Measurements from ENCODE around the gene AMN1.

Gene AMN1

DNA sequence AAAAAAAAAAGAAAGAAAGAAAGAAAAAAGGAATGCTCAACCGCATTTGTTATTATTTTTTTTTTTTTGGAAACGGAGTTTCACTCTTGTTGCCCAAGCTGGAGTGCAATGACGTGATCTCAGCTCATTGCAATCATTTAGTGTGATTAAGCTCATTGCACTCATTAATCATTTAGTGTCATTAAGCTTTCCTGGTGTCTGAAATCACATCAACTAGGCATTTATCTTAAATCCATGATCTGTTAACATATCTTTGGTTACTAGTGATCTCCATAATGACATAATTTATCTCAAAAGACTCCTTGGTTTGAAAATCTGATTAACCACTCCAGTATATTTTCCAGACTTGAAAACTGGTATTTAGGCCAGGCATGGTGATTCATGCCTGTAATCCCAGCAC is 43.0 kb downstream of the AMN1 start:
- in situ Hi-C loops (cut with MboI; ENCODE audit: low sequenced_read_pairs): no loop called here

GRCh38 chr12:31682136-31682962 is 46.5 kb downstream of the AMN1 start:
- in situ Hi-C loops (cut with MboI; ENCODE audit: low sequenced_read_pairs): no loop called here

GRCh38 chr12:31672521-31672920 is 56.3 kb downstream of the AMN1 start:
- in situ Hi-C loops (cut with MboI; ENCODE audit: low sequenced_read_pairs): loop anchor here (25.0 kb wide), 1 partner anchor 640 kb away; no protein-coding TSS in a partner anchor

- in situ Hi-C loops (cut with MboI; ENCODE audit: low sequenced_read_pairs): loop anchor here (25.0 kb wide), 1 partner anchor 643 kb away; no protein-coding TSS in a partner anchor
These were observed 59.2 kb downstream of the AMN1 start for GRCh38 chr12:31669582-31669981.

DNA sequence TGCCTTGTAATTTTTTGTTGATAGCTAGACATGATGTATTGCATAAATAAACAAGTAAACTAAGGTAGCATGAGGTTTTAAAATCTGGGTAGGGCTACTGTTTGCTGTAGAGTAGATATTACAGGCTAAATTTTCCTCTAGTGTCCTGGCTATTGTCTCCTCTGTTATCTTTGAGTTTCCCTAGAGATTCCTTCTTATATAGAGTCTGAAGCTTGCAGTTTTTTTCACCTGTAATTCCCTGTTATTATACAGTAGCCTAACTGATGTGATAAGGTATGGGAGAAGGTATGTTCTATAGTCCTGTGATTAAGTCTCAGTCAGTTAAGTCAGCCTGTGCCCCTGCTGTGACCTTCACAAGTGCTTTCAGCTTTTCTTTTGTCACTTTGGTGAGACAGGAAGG is 59.8 kb downstream of the AMN1 start:
- in situ Hi-C loops (cut with MboI; ENCODE audit: low sequenced_read_pairs): loop anchor here (25.0 kb wide), 1 partner anchor 643 kb away; no protein-coding TSS in a partner anchor

- in situ Hi-C loops (cut with MboI; ENCODE audit: low sequenced_read_pairs): loop anchor here (25.0 kb wide), 1 partner anchor 648 kb away; no protein-coding TSS in a partner anchor
These were observed 64.8 kb downstream of the AMN1 start for GRCh38 chr12:31664038-31664437.

DNA sequence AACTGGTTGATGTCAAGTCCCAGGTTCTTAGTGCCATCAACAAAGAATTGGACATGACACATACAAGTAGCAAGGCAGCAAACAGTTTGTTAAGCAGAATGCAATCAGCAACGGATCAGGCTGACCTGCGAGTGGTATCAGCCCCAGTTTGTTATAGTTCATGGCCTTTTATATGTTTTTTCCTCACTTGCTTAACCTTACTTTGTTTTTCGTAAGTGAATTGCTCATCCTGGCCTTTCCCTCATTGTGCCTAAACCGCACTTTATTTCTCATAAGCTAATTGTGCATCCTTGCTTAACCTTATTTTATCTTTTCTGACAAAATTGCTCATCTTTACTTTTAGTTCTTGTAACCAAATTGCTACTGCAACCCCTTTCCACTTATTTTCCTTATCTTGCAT is 65.2 kb downstream of the AMN1 start:
- in situ Hi-C loops (cut with MboI; ENCODE audit: low sequenced_read_pairs): loop anchor here (25.0 kb wide), 1 partner anchor 649 kb away; no protein-coding TSS in a partner anchor

GRCh38 chr12:31662176-31662849 is 66.5 kb downstream of the AMN1 start:
- in situ Hi-C loops (cut with MboI; ENCODE audit: low sequenced_read_pairs): loop anchor here (25.0 kb wide), 1 partner anchor 650 kb away; no protein-coding TSS in a partner anchor

GRCh38 chr12:31659087-31659942 is 69.5 kb downstream of the AMN1 start, which contains the start of gene ETFBKMT:
TSS of gene ETFBKMT (plus strand) at chr12:31659688. CDS start at chr12:31661954, 2,266 bp downstream.
- in situ Hi-C loops (cut with MboI; ENCODE audit: low sequenced_read_pairs): loop anchor here (25.0 kb wide), 1 partner anchor 653 kb away; no protein-coding TSS in a partner anchor

- in situ Hi-C loops (cut with MboI; ENCODE audit: low sequenced_read_pairs): loop anchor here (25.0 kb wide), 1 partner anchor 654 kb away; no protein-coding TSS in a partner anchor
These were observed 70.2 kb downstream of the AMN1 start for GRCh38 chr12:31658471-31659086.

- in situ Hi-C loops (cut with MboI; ENCODE audit: low sequenced_read_pairs): loop anchor here (25.0 kb wide), 1 partner anchor 657 kb away; no protein-coding TSS in a partner anchor
These were observed 73.0 kb downstream of the AMN1 start for GRCh38 chr12:31655792-31656191.

DNA sequence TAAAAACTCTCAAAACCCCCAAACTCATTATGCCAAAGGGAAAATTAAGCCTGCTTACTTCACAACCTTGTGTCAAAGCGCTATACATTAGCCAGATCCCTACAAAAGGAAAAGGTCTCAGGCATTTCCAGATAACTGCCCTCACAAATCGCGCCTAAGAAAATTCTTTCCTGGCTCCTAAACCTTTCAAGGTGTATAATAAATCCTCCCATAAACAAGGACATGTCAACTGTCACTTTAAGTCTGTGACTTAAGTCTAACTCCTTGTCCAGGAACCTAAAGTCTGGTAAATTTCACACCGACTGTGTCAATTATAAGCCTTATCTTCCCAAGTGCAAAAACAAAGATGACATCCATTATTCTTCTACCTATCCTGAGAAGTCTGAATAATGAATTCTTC is 73.6 kb downstream of the AMN1 start:
- in situ Hi-C loops (cut with MboI; ENCODE audit: low sequenced_read_pairs): loop anchor here (25.0 kb wide), 1 partner anchor 657 kb away; no protein-coding TSS in a partner anchor

DNA sequence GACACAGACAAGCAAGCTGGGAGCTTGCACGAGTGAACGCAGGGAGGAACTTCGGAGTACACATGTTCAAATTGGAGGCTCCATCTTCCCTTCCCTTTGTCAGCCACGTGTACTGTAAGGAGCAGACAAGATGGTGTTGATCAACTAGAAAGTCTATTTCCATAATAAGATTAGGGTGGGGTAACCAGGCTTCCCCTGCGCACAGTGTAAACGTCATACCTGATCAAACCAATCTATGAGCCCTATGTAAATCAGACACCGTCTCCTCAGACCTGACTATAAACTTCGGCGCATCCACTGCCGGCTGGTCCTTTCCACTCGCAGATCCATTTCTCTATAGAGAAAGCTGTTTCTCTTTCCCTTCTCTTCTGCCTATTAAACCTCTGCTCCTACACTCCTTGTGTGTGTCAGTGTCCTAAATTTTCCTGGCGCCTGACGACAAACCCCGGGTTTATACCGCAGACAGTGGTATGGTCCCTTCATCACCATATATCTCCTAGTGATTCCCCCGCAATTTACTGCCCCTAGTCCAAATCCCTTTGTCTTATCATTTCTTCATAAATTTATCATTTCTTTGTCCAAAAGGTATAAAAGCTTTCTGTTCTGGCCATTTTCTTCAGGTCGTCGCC is 76.8 kb downstream of the AMN1 start:
- in situ Hi-C loops (cut with MboI; ENCODE audit: low sequenced_read_pairs): loop anchor here (25.0 kb wide), 1 partner anchor 660 kb away; no protein-coding TSS in a partner anchor

DNA sequence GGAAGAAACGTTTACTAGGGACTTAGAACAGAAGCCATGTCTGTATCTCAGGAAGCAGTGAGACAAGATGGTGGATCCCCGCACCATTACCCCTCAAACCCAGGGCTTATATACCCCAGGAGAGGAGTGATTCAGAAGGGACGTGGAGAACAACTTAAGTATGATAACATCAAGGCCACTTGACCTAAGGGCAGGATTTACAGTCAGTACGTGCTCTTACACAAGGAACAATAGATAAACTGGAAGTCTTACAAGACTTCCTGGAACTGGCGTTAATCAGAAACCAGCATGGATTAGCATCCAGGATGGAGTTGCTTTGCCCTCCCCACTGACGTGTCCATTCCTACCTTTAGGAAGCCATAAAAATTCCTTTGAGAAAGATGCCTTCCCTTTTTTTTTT is 77.9 kb downstream of the AMN1 start:
- in situ Hi-C loops (cut with MboI; ENCODE audit: low sequenced_read_pairs): loop anchor here (25.0 kb wide), 1 partner anchor 661 kb away; no protein-coding TSS in a partner anchor

- in situ Hi-C loops (cut with MboI; ENCODE audit: low sequenced_read_pairs): no loop called here
These were observed 81.7 kb downstream of the AMN1 start for GRCh38 chr12:31647086-31647491.

DNA sequence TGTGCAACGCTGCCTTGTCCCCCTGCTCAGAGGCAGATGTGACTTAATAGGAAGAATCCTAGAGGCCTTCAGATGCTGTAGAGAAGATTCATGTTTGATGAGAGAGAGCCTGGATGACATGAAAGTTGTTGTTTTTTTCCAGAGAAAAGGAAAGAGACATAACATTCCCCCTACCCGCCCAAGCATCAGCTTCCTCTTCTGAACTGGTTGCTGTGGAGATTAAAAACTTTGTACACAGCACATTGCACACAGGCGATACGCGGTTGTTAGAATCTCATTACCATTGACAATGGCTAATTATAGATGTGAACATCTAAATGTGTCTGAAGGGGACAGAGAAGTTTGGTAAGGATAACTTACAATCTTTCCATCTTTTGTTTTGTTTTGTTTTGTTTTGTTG is 82.9 kb downstream of the AMN1 start:
- in situ Hi-C loops (cut with MboI; ENCODE audit: low sequenced_read_pairs): no loop called here

GRCh38 chr12:31644536-31644935 is 84.3 kb downstream of the AMN1 start:
- in situ Hi-C loops (cut with MboI; ENCODE audit: low sequenced_read_pairs): no loop called here

- in situ Hi-C loops (cut with MboI; ENCODE audit: low sequenced_read_pairs): no loop called here
These were observed 87.2 kb downstream of the AMN1 start for GRCh38 chr12:31641509-31642090.

DNA sequence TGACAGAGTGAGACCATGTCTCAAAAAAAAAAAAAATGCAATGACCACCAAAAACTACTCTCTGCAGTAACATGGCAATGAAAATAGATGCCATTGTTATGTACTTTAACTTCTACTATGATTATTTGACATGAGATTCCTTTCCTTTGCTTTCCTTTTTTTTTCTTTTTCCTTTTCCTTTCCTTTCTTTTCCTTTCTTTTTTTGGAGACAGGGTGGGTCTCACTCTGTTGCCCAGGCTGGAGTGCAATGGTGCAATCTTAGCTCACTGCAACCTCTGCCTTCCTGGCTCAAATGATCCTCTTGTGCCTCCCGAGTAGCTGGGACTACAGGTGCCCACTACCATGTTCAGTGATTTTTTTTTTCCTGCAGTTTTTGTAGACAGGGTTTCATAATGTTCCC is 94.2 kb downstream of the AMN1 start:
- in situ Hi-C loops (cut with MboI; ENCODE audit: low sequenced_read_pairs): no loop called here

Measured in hTERT RPE-1 (cell line).